ENCODE data around the gene GNB3.

DNA sequence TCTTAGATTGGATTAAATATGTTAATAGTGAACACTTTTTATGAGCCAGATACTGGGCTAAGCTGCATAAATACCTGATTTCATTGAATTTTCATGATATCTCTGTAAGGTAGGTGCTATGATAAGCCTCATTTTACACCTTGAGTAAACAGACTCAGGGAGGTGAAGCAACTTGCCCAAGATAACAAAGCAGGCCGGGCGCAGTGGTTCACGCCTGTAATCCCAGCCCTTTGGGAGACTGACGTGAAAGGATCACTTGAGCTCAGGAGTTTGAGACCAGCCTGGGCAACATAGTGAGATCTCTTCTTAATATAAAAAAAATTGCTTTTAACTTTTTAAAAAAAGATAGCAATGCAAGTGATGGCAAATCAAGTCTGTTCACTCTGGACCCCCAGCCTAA, 1.4 kb downstream of the GNB3 start:
- TF ChIP-seq EP300 (IDR thresholded peaks at IDR 0.05) (no peak), POLR2A (IDR thresholded peaks at IDR 0.05) (no peak)
- TF ChIP-seq, protein P1, sequence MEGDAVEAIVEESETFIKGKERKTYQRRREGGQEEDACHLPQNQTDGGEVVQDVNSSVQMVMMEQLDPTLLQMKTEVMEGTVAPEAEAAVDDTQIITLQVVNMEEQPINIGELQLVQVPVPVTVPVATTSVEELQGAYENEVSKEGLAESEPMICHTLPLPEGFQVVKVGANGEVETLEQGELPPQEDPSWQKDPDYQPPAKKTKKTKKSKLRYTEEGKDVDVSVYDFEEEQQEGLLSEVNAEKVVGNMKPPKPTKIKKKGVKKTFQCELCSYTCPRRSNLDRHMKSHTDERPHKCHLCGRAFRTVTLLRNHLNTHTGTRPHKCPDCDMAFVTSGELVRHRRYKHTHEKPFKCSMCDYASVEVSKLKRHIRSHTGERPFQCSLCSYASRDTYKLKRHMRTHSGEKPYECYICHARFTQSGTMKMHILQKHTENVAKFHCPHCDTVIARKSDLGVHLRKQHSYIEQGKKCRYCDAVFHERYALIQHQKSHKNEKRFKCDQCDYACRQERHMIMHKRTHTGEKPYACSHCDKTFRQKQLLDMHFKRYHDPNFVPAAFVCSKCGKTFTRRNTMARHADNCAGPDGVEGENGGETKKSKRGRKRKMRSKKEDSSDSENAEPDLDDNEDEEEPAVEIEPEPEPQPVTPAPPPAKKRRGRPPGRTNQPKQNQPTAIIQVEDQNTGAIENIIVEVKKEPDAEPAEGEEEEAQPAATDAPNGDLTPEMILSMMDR (IDR thresholded peaks at IDR 0.05): no peak

Data from ovary (tissue), 3 donors.